HEK293 (cell line): ENCODE measurements around the gene BANF2.

Experiments used
- CTCF ChIA-PET: fragments of 350-600 bp; formaldehyde crosslinking; extraction: SDS; loops from one replicate; lab custom pipeline; 2021; ENCODE audit warnings: antibody characterized with exemption; lab: Yijun Ruan, JAX
- POLR2A ChIA-PET: fragments of 300-600 bp; formaldehyde crosslinking; extraction: SDS; loops from one replicate; lab custom pipeline; 2020; ENCODE audit warnings: antibody characterized with exemption, inconsistent platforms; lab: Yijun Ruan, JAX
- H3K27ac ChIP-seq: fragments of 200-500 bp; sonication (Bioruptor generic); 2 replicates; pipeline ENCODE4 v1.5.1; 2014; ENCODE audit warnings: low read depth, low read length, control low read depth, inconsistent platforms; ENCODE audit errors: extremely low read depth
- H3K36me3 ChIP-seq, 2 experiments: fragments of 200-500 bp in 1 of 2; sonication (Bioruptor generic) in 1 of 2; 1 replicate in 1 of 2; 2 replicates in 1 of 2; pipeline ENCODE4 v1.5.1; 2014 to 2017; ENCODE audit warnings: inconsistent platforms in 2 of 2, low read length in 2 of 2; ENCODE audit not compliant: control insufficient read depth in 2 of 2, insufficient read depth in 1 of 2
- H3K4me1 ChIP-seq: fragments of 200-500 bp; sonication (Bioruptor generic); 2 replicates; pipeline ENCODE4 v1.5.1; 2014; ENCODE audit warnings: mild to moderate bottlenecking, low read length, inconsistent platforms; ENCODE audit not compliant: control insufficient read depth, insufficient read depth
- H3K4me3 ChIP-seq: 2 replicates; pipeline ENCODE4 v1.5.1; 2011; ENCODE audit warnings: low read depth, mild to moderate bottlenecking, control low read depth, low read length, moderate library complexity
- H3K9me3 ChIP-seq: fragments of 200-500 bp; sonication (Bioruptor generic); 2 replicates; pipeline ENCODE4 v1.5.1; 2014; ENCODE audit warnings: low read depth, low read length, inconsistent platforms; ENCODE audit not compliant: control insufficient read depth, insufficient read depth
- GLI4 ChIP-seq: fragments of 450-650 bp; formaldehyde crosslinking; IDR thresholded peaks from 2 replicates; pipeline ENCODE4 v1.5.1; 2016; ENCODE audit warnings: missing biosample characterization, missing genetic modification characterization
- HIC1 ChIP-seq: fragments of 450-650 bp; formaldehyde crosslinking; IDR thresholded peaks from 2 replicates; pipeline ENCODE4 v1.5.1; 2016; ENCODE audit warnings: missing biosample characterization, missing genetic modification characterization
- MEIS1 ChIP-seq: sonication (generic); formaldehyde crosslinking; IDR thresholded peaks from 2 replicates; pipeline ENCODE4 v1.8.1; 2022; ENCODE audit warnings: missing genetic modification reagents, mild to moderate bottlenecking, borderline replicate concordance
- OSR2 ChIP-seq: fragments of 450-650 bp; formaldehyde crosslinking; IDR thresholded peaks from 2 replicates; pipeline ENCODE4 v1.5.1; 2016; ENCODE audit warnings: missing biosample characterization, missing genetic modification characterization
- SALL2 ChIP-seq: fragments of 450-650 bp; formaldehyde crosslinking; IDR thresholded peaks from 2 replicates; pipeline ENCODE4 v1.5.0; 2017; ENCODE audit warnings: missing biosample characterization, mild to moderate bottlenecking, missing genetic modification characterization, borderline replicate concordance
- WT1 ChIP-seq: fragments of 450-650 bp; formaldehyde crosslinking; IDR thresholded peaks from 2 replicates; pipeline ENCODE4 v1.5.1; 2016; ENCODE audit warnings: missing biosample characterization, missing genetic modification characterization
- ZBTB49 ChIP-seq: fragments of 450-650 bp; formaldehyde crosslinking; IDR thresholded peaks from 2 replicates; pipeline ENCODE4 v1.5.1; 2016; ENCODE audit warnings: missing biosample characterization, missing genetic modification characterization, low read depth
- ZBTB7A ChIP-seq: fragments of 450-650 bp; formaldehyde crosslinking; IDR thresholded peaks from 2 replicates; pipeline ENCODE4 v1.5.1; 2016; ENCODE audit warnings: low read depth, missing biosample characterization, missing genetic modification characterization
- ZNF132 ChIP-seq: fragments of 450-650 bp; formaldehyde crosslinking; IDR thresholded peaks from 2 replicates; pipeline ENCODE4 v1.5.1; 2017; ENCODE audit warnings: missing biosample characterization, missing genetic modification characterization, borderline replicate concordance
- ZNF138 ChIP-seq: fragments of 450-650 bp; formaldehyde crosslinking; IDR thresholded peaks from 2 replicates; pipeline ENCODE4 v1.5.1; 2016; ENCODE audit warnings: missing biosample characterization, missing genetic modification characterization, borderline replicate concordance
- ZNF175 ChIP-seq: fragments of 450-650 bp; formaldehyde crosslinking; IDR thresholded peaks from 2 replicates; pipeline ENCODE4 v1.5.1; 2016; ENCODE audit warnings: missing biosample characterization, missing genetic modification characterization
- ZNF19 ChIP-seq: fragments of 450-650 bp; formaldehyde crosslinking; IDR thresholded peaks from 2 replicates; pipeline ENCODE4; 2016; ENCODE audit warnings: missing biosample characterization, missing genetic modification characterization, low read depth
- ZNF2 ChIP-seq: fragments of 450-650 bp; formaldehyde crosslinking; IDR thresholded peaks from 2 replicates; pipeline ENCODE4 v1.5.1; 2016; ENCODE audit warnings: missing biosample characterization, missing genetic modification characterization
- ZNF223 ChIP-seq: fragments of 450-650 bp; formaldehyde crosslinking; IDR thresholded peaks from 2 replicates; pipeline ENCODE4 v1.5.1; 2016; ENCODE audit warnings: missing biosample characterization, missing genetic modification characterization
- ZNF324 ChIP-seq: fragments of 450-650 bp; formaldehyde crosslinking; IDR thresholded peaks from 2 replicates; pipeline ENCODE4 v1.5.1; 2016; ENCODE audit warnings: missing biosample characterization, missing genetic modification characterization
- ZNF350 ChIP-seq: fragments of 450-650 bp; formaldehyde crosslinking; IDR thresholded peaks from 2 replicates; pipeline ENCODE4 v1.5.0; 2017; ENCODE audit warnings: missing biosample characterization, mild to moderate bottlenecking, missing genetic modification characterization
- ZNF426 ChIP-seq: fragments of 450-650 bp; formaldehyde crosslinking; IDR thresholded peaks from 2 replicates; pipeline ENCODE4 v1.5.1; 2017; ENCODE audit warnings: missing biosample characterization, missing genetic modification characterization, mild to moderate bottlenecking, inconsistent platforms, moderate library complexity
- ZNF514 ChIP-seq: fragments of 450-650 bp; formaldehyde crosslinking; IDR thresholded peaks from 2 replicates; pipeline ENCODE4 v1.5.1; 2016; ENCODE audit warnings: missing biosample characterization, missing genetic modification characterization
- ZNF560 ChIP-seq: fragments of 450-650 bp; formaldehyde crosslinking; IDR thresholded peaks from 2 replicates; pipeline ENCODE4 v1.5.1; 2017; ENCODE audit warnings: missing biosample characterization, missing genetic modification characterization, borderline replicate concordance
- ZNF704 ChIP-seq: fragments of 450-650 bp; formaldehyde crosslinking; IDR thresholded peaks from 2 replicates; pipeline ENCODE4 v1.5.1; 2016; ENCODE audit warnings: missing biosample characterization, missing genetic modification characterization
- ZNF785 ChIP-seq: fragments of 450-650 bp; formaldehyde crosslinking; IDR thresholded peaks from 2 replicates; pipeline ENCODE4 v1.5.1; 2016; ENCODE audit warnings: missing biosample characterization, missing genetic modification characterization
- TF ChIP-seq, protein P1 (sequence below): fragments of 450-650 bp; formaldehyde crosslinking; IDR thresholded peaks from 2 replicates; pipeline ENCODE4 v1.5.1; 2016; ENCODE audit warnings: missing biosample characterization, missing genetic modification characterization
- TF ChIP-seq, protein P2 (sequence below): fragments of 450-650 bp; formaldehyde crosslinking; IDR thresholded peaks from 2 replicates; pipeline ENCODE4 v1.5.1; 2016; ENCODE audit warnings: missing biosample characterization, missing genetic modification characterization, borderline replicate concordance
- TF ChIP-seq, protein P3 (sequence below): fragments of 450-650 bp; formaldehyde crosslinking; IDR thresholded peaks from 2 replicates; pipeline ENCODE4 v1.5.1; 2016; ENCODE audit warnings: missing biosample characterization, missing genetic modification characterization

Gene BANF2

DNA sequence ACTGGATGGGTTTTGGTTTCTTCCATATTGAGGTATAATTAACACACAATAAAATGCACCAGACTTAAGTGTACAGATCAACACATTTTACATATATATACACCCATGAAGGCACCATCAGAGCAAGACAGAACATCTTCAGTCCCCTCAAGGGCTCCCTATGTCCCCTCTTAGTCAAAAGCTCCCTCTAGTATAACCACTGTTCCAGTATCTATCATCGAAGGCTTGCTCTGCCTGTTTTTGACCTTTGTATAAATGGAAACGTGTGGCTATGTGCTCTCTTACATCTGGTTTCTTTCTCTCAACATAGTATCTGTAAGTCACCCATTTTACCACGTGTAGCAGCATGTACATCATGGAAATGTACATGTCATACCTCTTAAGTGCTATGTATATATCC, 66.5 kb downstream of the BANF2 start (continued):
- TF ChIP-seq ZNF350 (tag by site-specific recombination) (no peak), GLI4 (no peak), WT1 (tag by site-specific recombination) (no peak), HIC1 (tag by site-specific recombination) (no peak), ZNF2 (no peak), ZNF785 (tag by site-specific recombination) (no peak)
- TF ChIP-seq, protein P1, sequence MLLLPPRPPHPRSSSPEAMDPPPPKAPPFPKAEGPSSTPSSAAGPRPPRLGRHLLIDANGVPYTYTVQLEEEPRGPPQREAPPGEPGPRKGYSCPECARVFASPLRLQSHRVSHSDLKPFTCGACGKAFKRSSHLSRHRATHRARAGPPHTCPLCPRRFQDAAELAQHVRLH, result no peak
- TF ChIP-seq, all 188 proteins: peak for 0

DNA sequence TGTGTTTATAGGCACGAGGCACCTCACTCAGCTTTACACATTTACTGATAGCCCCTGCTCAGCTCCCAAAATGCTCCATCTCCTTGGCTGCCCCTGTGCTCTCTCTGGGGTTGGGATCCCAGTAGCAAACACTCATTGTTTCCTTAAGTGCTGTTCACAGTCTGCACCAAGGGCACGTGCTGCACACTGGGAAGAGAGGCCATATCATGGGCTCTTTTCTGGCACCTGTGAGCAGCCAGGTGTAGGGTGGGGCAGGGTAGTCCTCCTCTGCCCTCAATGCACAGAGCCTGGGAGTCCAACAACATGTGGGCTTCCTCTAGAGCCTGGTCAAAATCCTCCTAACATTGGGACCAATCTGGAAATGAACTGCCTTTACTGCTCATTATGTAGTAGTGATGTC, 67.9 kb downstream of the BANF2 start:
- no peaks in the 10 kb centered on the region for H3K9me3 ChIP-seq
- no peak overlapping the region for H3K4me3 ChIP-seq
- TF ChIP-seq ZNF426, result no peak
- ChIA-PET CTCF (no interaction called here), POLR2A (no interaction called here)
- no peaks in the 10 kb centered on the region for H3K4me1 ChIP-seq
- no peak overlapping the region for H3K27ac ChIP-seq
- H3K36me3 ChIP-seq, result no peaks in the 10 kb centered on the region

- no peak overlapping the region for H3K27ac ChIP-seq
- ChIA-PET CTCF (interaction anchor here (0.7 kb wide), 1 partner anchor 40 kb away, joined by 3 read pairs; no protein-coding TSS in a partner anchor), POLR2A (no interaction called here)
- no peaks in the 10 kb centered on the region for H3K36me3 ChIP-seq
- H3K9me3 ChIP-seq, result no peaks in the 10 kb centered on the region
- H3K4me3 ChIP-seq, result no peak overlapping the region
- no peaks in the 10 kb centered on the region for H3K4me1 ChIP-seq
- no peak for TF ChIP-seq ZNF514 (tag by site-specific recombination)
- no peak for TF ChIP-seq ZNF560 (tag by site-specific recombination)
- TF ChIP-seq, protein P2, sequence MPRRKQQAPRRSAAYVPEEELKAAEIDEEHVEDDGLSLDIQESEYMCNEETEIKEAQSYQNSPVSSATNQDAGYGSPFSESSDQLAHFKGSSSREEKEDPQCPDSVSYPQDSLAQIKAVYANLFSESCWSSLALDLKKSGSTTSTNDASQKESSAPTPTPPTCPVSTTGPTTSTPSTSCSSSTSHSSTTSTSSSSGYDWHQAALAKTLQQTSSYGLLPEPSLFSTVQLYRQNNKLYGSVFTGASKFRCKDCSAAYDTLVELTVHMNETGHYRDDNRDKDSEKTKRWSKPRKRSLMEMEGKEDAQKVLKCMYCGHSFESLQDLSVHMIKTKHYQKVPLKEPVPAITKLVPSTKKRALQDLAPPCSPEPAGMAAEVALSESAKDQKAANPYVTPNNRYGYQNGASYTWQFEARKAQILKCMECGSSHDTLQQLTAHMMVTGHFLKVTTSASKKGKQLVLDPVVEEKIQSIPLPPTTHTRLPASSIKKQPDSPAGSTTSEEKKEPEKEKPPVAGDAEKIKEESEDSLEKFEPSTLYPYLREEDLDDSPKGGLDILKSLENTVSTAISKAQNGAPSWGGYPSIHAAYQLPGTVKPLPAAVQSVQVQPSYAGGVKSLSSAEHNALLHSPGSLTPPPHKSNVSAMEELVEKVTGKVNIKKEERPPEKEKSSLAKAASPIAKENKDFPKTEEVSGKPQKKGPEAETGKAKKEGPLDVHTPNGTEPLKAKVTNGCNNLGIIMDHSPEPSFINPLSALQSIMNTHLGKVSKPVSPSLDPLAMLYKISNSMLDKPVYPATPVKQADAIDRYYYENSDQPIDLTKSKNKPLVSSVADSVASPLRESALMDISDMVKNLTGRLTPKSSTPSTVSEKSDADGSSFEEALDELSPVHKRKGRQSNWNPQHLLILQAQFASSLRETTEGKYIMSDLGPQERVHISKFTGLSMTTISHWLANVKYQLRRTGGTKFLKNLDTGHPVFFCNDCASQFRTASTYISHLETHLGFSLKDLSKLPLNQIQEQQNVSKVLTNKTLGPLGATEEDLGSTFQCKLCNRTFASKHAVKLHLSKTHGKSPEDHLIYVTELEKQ, result no peak
- no peak for TF ChIP-seq ZNF223
- TF ChIP-seq SALL2 (tag by site-specific recombination), result no peak
- TF ChIP-seq ZNF704 (tag by site-specific recombination), result no peak
- no peak for TF ChIP-seq OSR2 (tag by site-specific recombination)
- TF ChIP-seq ZBTB49 (tag by site-specific recombination), result no peak
- no peak for TF ChIP-seq ZNF175
- TF ChIP-seq ZNF19, result no peak
- TF ChIP-seq ZNF324, result no peak
- TF ChIP-seq, protein P3, sequence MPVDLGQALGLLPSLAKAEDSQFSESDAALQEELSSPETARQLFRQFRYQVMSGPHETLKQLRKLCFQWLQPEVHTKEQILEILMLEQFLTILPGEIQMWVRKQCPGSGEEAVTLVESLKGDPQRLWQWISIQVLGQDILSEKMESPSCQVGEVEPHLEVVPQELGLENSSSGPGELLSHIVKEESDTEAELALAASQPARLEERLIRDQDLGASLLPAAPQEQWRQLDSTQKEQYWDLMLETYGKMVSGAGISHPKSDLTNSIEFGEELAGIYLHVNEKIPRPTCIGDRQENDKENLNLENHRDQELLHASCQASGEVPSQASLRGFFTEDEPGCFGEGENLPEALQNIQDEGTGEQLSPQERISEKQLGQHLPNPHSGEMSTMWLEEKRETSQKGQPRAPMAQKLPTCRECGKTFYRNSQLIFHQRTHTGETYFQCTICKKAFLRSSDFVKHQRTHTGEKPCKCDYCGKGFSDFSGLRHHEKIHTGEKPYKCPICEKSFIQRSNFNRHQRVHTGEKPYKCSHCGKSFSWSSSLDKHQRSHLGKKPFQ (tag by site-specific recombination), result no peak
- TF ChIP-seq ZBTB7A (tag by site-specific recombination), result no peak
- no peak for TF ChIP-seq ZNF138 (tag by site-specific recombination)
- no peak for TF ChIP-seq MEIS1
- TF ChIP-seq ZNF132 (tag by site-specific recombination), result no peak
Observed at GRCh38 chr20:17768271-17768670, 68.5 kb downstream of the BANF2 start.
